ENCODE results near the gene OR2AK2. TPM values are rescaled to one million over a fixed set of nuclear protein-coding genes. Genes with fewer than 3 reads are reported as not detected.

Gene OR2AK2
- total and polyA plus RNA-seq, 7 experiments from 2014 or later, result 0.22 to 0.65 (median 0.48) TPM; not detected in 3

GRCh38 chr1:248009681-248010080 is 44.6 kb downstream of the OR2AK2 start:
- no peak overlapping the region for H3K4me3 Mint-ChIP-seq
- no peaks in the 10 kb centered on the region for H3K27me3 ChIP-seq (ENCODE audit: control insufficient read depth in 2 of 2, insufficient read depth in 2 of 2, low read length in 2 of 2)
- peaks cover 0 to 40% (median 4%) of the 10 kb centered on the region in 5 donors for H3K36me3 Mint-ChIP-seq
- intact Hi-C loops (cut with micrococcal nuclease), result no loop called here
- no peak for DNase-seq
- H3K27ac ChIP-seq (ENCODE audit: low read depth, low read length), result no peak overlapping the region
- H3K4me1 Mint-ChIP-seq, result no peaks in the 10 kb centered on the region
- no peaks in the 10 kb centered on the region for H3K36me3 ChIP-seq (ENCODE audit: control insufficient read depth in 2 of 3, insufficient read depth in 3 of 3, low read length in 3 of 3)
- H3K4me3 ChIP-seq (ENCODE audit: low read length), result no peak overlapping the region
- ChIA-PET POLR2A (no interaction called here), CTCF (no interaction called here)
- no peaks in the 10 kb centered on the region for H3K4me1 ChIP-seq (ENCODE audit: control insufficient read depth in 2 of 2, insufficient read depth in 2 of 2, low read length in 2 of 2)
- peaks cover 0 to 27% (median 0%) of the 10 kb centered on the region in 3 experiments for H3K9me3 ChIP-seq (ENCODE audit: control insufficient read depth in 2 of 3, low read length in 3 of 3)
- ATAC-seq, result no peak
- peaks cover 13 to 65% (median 26%) of the 10 kb centered on the region in 11 donors for H3K9me3 Mint-ChIP-seq
- no peak overlapping the region for H3K27ac Mint-ChIP-seq
- H3K27me3 Mint-ChIP-seq, result no peaks in the 10 kb centered on the region

DNA sequence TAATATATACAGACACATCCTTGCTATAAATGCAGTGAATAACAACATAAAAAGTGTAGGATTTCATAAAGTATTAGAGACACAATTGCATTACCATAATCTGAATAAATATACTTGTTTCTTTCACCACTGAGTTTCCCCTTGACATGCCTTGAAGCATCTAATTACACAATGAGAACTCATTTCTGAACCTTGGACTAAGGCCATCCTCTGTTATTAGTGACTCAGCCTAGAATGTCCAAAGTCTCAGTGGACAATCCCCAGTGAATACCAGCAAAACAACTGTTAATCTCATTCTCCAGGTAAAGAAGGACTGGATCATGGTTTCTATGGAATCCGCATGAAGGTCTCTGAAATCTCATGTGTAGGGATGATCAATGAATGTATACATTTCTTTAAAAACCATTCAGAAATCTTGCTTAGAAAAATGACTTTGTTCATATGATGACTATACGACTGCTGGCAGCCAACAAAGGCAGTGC is 48.2 kb downstream of the OR2AK2 start, which contains the start of gene OR2L5:
Gene OR2L5, plus strand, starts transcription at position 432 of the 482 bp plus-strand sequence. CDS start 8,288 bp downstream, outside the sequence.
- ATAC-seq (no peak), DNase-seq (no peak)
- Histone ChIP-seq H3K27ac (ENCODE audit: low read depth, low read length) (no peak within 1 kb of the TSS), H3K9me3 (ENCODE audit: control insufficient read depth in 2 of 3, low read length in 3 of 3) (peaks cover 0 to 20% (median 0%) of the 10 kb centered on the region in 3 experiments), H3K36me3 (ENCODE audit: control insufficient read depth in 2 of 3, insufficient read depth in 3 of 3, low read length in 3 of 3) (no peaks in the 10 kb centered on the region), H3K27me3 (ENCODE audit: control insufficient read depth in 2 of 2, insufficient read depth in 2 of 2, low read length in 2 of 2) (no peaks in the 10 kb centered on the region), H3K4me1 (ENCODE audit: control insufficient read depth in 2 of 2, insufficient read depth in 2 of 2, low read length in 2 of 2) (no peaks in the 10 kb centered on the region), H3K4me3 (ENCODE audit: low read length) (no peak within 1 kb of the TSS)
- Mint-ChIP-seq H3K27ac (no peak within 1 kb of the TSS), H3K9me3 (peaks cover 9 to 55% (median 24%) of the 10 kb centered on the region in 11 donors), H3K4me3 (no peak within 1 kb of the TSS), H3K36me3 (peaks cover 0 to 46% (median 4%) of the 10 kb centered on the region in 5 donors), H3K4me1 (no peaks in the 10 kb centered on the region), H3K27me3 (no peaks in the 10 kb centered on the region)
- ChIA-PET CTCF (no interaction called here), POLR2A (no interaction called here)
- intact Hi-C loops (cut with micrococcal nuclease), result no loop called here

GRCh38 chr1:248015803-248016202 is 50.8 kb downstream of the OR2AK2 start:
- CTCF ChIA-PET, result no interaction called here
- intact Hi-C loops (cut with micrococcal nuclease), result no loop called here
- H3K4me3 Mint-ChIP-seq, result no peak overlapping the region
- Histone ChIP-seq H3K4me3 (ENCODE audit: low read length) (no peak overlapping the region), H3K4me1 (ENCODE audit: control insufficient read depth in 2 of 2, insufficient read depth in 2 of 2, low read length in 2 of 2) (no peaks in the 10 kb centered on the region), H3K27ac (ENCODE audit: low read depth, low read length) (no peak overlapping the region), H3K9me3 (ENCODE audit: control insufficient read depth in 2 of 3, low read length in 3 of 3) (peaks cover 0 to 12% (median 0%) of the 10 kb centered on the region in 3 experiments), H3K27me3 (ENCODE audit: control insufficient read depth in 2 of 2, insufficient read depth in 2 of 2, low read length in 2 of 2) (no peaks in the 10 kb centered on the region), H3K36me3 (ENCODE audit: control insufficient read depth in 2 of 3, insufficient read depth in 3 of 3, low read length in 3 of 3) (no peaks in the 10 kb centered on the region)
- ATAC-seq, result no peak
- no peaks in the 10 kb centered on the region for H3K27me3 Mint-ChIP-seq
- POLR2A ChIA-PET, result no interaction called here
- no peaks in the 10 kb centered on the region for H3K4me1 Mint-ChIP-seq
- no peak overlapping the region for H3K27ac Mint-ChIP-seq
- DNase-seq, result no peak
- peaks cover 0 to 48% (median 0%) of the 10 kb centered on the region in 5 donors for H3K36me3 Mint-ChIP-seq
- peaks cover 0 to 45% (median 9%) of the 10 kb centered on the region in 11 donors for H3K9me3 Mint-ChIP-seq

Other genes with a start within 250 kb of the OR2AK2 start
- not detected for gene OR6F1, start 248.6 kb upstream of the OR2AK2 start, total RNA-seq
- not detected for gene OR6F1, start 248.6 kb upstream of the OR2AK2 start, polyA plus RNA-seq
- gene OR14K1, start 226.6 kb upstream of the OR2AK2 start, total RNA-seq, result not detected
- gene OR14K1, start 226.6 kb upstream of the OR2AK2 start, polyA plus RNA-seq, result not detected
- gene OR14A2, start 217.1 kb upstream of the OR2AK2 start, total RNA-seq, result not detected
- gene OR14A2, start 217.1 kb upstream of the OR2AK2 start, polyA plus RNA-seq, result not detected
- gene OR1C1, start 204.7 kb upstream of the OR2AK2 start, total RNA-seq, result not detected
- not detected for gene OR1C1, start 204.7 kb upstream of the OR2AK2 start, polyA plus RNA-seq
- gene OR14A16, start 141.1 kb upstream of the OR2AK2 start, total RNA-seq, result not detected
- gene OR14A16, start 141.1 kb upstream of the OR2AK2 start, polyA plus RNA-seq, result not detected
- not detected for gene OR11L1, start 123.3 kb upstream of the OR2AK2 start, total RNA-seq
- gene OR11L1, start 123.3 kb upstream of the OR2AK2 start, polyA plus RNA-seq, result not detected
- 1 to 10 TPM in 2 of 5 experiments, under 1 TPM in 2, not detected in 1; 0.24 to 2.1 (median 0.65) TPM for gene TRIM58, start 108.0 kb upstream of the OR2AK2 start, total RNA-seq
- under 1 TPM; 0.15 to 0.17 TPM for gene TRIM58, start 108.0 kb upstream of the OR2AK2 start, polyA plus RNA-seq
- gene OR2W3, start 69.6 kb upstream of the OR2AK2 start, total RNA-seq, result under 1 TPM in 2 of 5 experiments, not detected in 3; 0.31 to 0.83 TPM
- gene OR2W3, start 69.6 kb upstream of the OR2AK2 start, polyA plus RNA-seq, result not detected
- gene OR2T8, start 45.0 kb upstream of the OR2AK2 start, total RNA-seq, result not detected
- not detected for gene OR2T8, start 45.0 kb upstream of the OR2AK2 start, polyA plus RNA-seq
- not detected for gene OR2AJ1, start 40.3 kb upstream of the OR2AK2 start, total RNA-seq
- not detected for gene OR2AJ1, start 40.3 kb upstream of the OR2AK2 start, polyA plus RNA-seq
- 1 to 10 TPM in 1 of 5 experiments, under 1 TPM in 2, not detected in 2; 0.66 to 1.4 (median 0.94) TPM for gene OR2L8, start 16.4 kb upstream of the OR2AK2 start, total RNA-seq
- gene OR2L8, start 16.4 kb upstream of the OR2AK2 start, polyA plus RNA-seq, result not detected
- under 1 TPM in 4 of 5 experiments, not detected in 1; 0.10 to 0.51 (median 0.26) TPM for gene OR2L5, start 48.4 kb downstream of the OR2AK2 start, total RNA-seq
- not detected for gene OR2L5, start 48.4 kb downstream of the OR2AK2 start, polyA plus RNA-seq
- gene OR2L2, start 64.8 kb downstream of the OR2AK2 start, total RNA-seq, result under 1 TPM; 0.17 to 0.64 (median 0.32) TPM
- under 1 TPM; 0.33 to 0.36 TPM for gene OR2L2, start 64.8 kb downstream of the OR2AK2 start, polyA plus RNA-seq
- gene OR2L3, start 81.6 kb downstream of the OR2AK2 start, total RNA-seq, result under 1 TPM in 2 of 5 experiments, not detected in 3; 0.17 to 0.27 TPM
- gene OR2L3, start 81.6 kb downstream of the OR2AK2 start, polyA plus RNA-seq, result not detected
- under 1 TPM in 2 of 5 experiments, not detected in 3; 0.21 to 0.24 TPM for gene OR2L13, start 130.0 kb downstream of the OR2AK2 start, total RNA-seq
- gene OR2L13, start 130.0 kb downstream of the OR2AK2 start, polyA plus RNA-seq, result under 1 TPM in 1 of 2 donors, not detected in 1; 0.17 TPM
- not detected for gene OR2M5, start 179.9 kb downstream of the OR2AK2 start, total RNA-seq
- not detected for gene OR2M5, start 179.9 kb downstream of the OR2AK2 start, polyA plus RNA-seq
- gene OR2M2, start 209.6 kb downstream of the OR2AK2 start, total RNA-seq, result not detected
- not detected for gene OR2M2, start 209.6 kb downstream of the OR2AK2 start, polyA plus RNA-seq
- gene OR2M3, start 232.0 kb downstream of the OR2AK2 start, total RNA-seq, result under 1 TPM in 1 of 5 experiments, not detected in 4; 0.03 TPM
- not detected for gene OR2M3, start 232.0 kb downstream of the OR2AK2 start, polyA plus RNA-seq